ENCODE measurements around the gene ULK3.

Gene ULK3

DNA sequence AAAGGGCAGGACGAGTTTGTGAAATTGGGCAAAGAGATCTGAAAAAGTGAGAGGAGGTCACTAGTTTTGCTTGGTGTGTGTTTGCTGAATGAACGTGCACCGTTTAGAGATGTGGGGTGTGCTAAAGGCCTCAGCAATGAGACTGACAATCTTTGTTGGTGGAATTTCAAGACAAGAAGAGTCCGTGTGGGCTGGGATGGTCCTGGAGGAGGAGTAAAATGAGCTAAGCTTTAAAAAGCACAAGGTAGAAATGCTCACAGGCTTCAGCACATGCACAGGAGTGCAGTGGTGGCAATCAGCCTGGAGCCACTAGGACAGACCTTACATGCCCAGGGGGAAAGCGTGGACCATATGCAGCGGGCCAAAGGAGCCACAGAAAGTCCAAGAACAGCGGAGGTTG is 18.0 kb downstream of the ULK3 start:
- no peak overlapping the region for H3K27ac ChIP-seq (replicated peaks)
- peaks cover 16% of the 10 kb centered on the region for H3K27me3 ChIP-seq (ENCODE audit: insufficient read depth, poor library complexity, severe bottlenecking)
- TF ChIP-seq CTCF (IDR thresholded peaks at IDR 0.05; ENCODE audit: insufficient read depth, low read length) (no peak), GABPA (IDR thresholded peaks at IDR 0.05; ENCODE audit: low read depth) (no peak), SPI1 (IDR thresholded peaks at IDR 0.05; ENCODE audit: borderline replicate concordance, low read depth) (no peak), POLR2AphosphoS5 (IDR thresholded peaks at IDR 0.05; ENCODE audit: low read depth) (no peak), REST (IDR thresholded peaks at IDR 0.05; ENCODE audit: insufficient replicate concordance, low read depth) (no peak)
- no peak overlapping the region for H3K4me3 ChIP-seq (replicated peaks; ENCODE audit: insufficient read depth, low read length)
- DNase-seq (ENCODE audit: low read depth in 1 of 2, low spot score in 1 of 2), result no peak

- no peak for TF ChIP-seq POLR2AphosphoS5 (IDR thresholded peaks at IDR 0.05; ENCODE audit: low read depth)
- no peak for TF ChIP-seq GABPA (IDR thresholded peaks at IDR 0.05; ENCODE audit: low read depth)
- no peak for TF ChIP-seq REST (IDR thresholded peaks at IDR 0.05; ENCODE audit: insufficient replicate concordance, low read depth)
- no peak for TF ChIP-seq CTCF (IDR thresholded peaks at IDR 0.05; ENCODE audit: insufficient read depth, low read length)
- TF ChIP-seq SPI1 (IDR thresholded peaks at IDR 0.05; ENCODE audit: borderline replicate concordance, low read depth), result no peak
- Histone ChIP-seq H3K27ac (replicated peaks) (no peak overlapping the region), H3K4me3 (replicated peaks; ENCODE audit: insufficient read depth, low read length) (no peak overlapping the region), H3K27me3 (ENCODE audit: insufficient read depth, poor library complexity, severe bottlenecking) (peaks cover 16% of the 10 kb centered on the region)
- DNase-seq (ENCODE audit: low read depth in 1 of 2, low spot score in 1 of 2), result no peak
Observed at GRCh38 chr15:74823324-74823723, 19.6 kb downstream of the ULK3 start.

DNA sequence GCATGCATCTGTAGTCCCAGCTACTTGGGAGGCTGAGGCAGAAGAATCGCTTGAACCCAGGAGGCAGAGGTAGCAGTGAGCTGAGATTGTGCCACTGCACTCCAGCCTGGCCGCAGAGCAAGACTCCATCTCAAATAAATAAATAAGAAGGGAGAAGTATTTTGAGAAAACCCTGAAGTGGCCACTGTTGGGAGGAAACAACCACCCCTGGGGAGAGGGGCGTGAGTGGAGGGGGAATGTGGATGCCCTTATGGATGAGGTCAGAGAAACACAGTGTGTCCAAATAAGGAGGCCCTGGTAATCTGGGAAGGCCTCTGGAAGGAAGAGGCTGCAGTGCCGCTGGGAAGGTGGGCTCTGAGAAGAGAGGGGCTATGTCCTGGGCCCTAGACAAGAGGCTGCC is 20.7 kb downstream of the ULK3 start:
- TF ChIP-seq SPI1 (IDR thresholded peaks at IDR 0.05; ENCODE audit: borderline replicate concordance, low read depth), result no peak
- TF ChIP-seq REST (IDR thresholded peaks at IDR 0.05; ENCODE audit: insufficient replicate concordance, low read depth), result no peak
- no peak for TF ChIP-seq POLR2AphosphoS5 (IDR thresholded peaks at IDR 0.05; ENCODE audit: low read depth)
- TF ChIP-seq GABPA (IDR thresholded peaks at IDR 0.05; ENCODE audit: low read depth), result no peak
- TF ChIP-seq CTCF (IDR thresholded peaks at IDR 0.05; ENCODE audit: insufficient read depth, low read length), result no peak
- peaks cover 13% of the 10 kb centered on the region for H3K27me3 ChIP-seq (ENCODE audit: insufficient read depth, poor library complexity, severe bottlenecking)
- H3K4me3 ChIP-seq (replicated peaks; ENCODE audit: insufficient read depth, low read length), result no peak overlapping the region
- no peak for DNase-seq (ENCODE audit: low read depth in 1 of 2, low spot score in 1 of 2)
- no peak overlapping the region for H3K27ac ChIP-seq (replicated peaks)
